ENCODE measurements around the gene SPRED1.

DNA sequence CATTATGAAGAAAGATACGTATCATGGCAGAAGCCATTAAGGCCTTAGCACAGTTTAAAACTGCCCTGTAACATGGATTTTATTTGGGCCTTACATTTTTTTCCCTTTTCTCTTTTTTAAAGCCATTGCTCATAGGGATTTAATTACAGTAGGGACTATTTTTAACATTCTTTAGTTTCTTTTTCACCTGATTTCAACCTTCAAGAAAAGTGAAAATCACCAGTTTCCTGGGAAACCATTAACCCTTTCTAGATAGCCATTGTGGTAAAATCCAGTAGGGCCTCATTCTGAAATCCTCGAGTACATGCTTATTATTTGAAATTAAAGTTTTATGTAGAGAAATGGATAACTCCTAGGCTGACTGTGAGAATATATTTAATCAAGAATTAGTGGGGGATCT lies 3.1 kb downstream of the SPRED1 start:
- TF ChIP-seq, protein P1, sequence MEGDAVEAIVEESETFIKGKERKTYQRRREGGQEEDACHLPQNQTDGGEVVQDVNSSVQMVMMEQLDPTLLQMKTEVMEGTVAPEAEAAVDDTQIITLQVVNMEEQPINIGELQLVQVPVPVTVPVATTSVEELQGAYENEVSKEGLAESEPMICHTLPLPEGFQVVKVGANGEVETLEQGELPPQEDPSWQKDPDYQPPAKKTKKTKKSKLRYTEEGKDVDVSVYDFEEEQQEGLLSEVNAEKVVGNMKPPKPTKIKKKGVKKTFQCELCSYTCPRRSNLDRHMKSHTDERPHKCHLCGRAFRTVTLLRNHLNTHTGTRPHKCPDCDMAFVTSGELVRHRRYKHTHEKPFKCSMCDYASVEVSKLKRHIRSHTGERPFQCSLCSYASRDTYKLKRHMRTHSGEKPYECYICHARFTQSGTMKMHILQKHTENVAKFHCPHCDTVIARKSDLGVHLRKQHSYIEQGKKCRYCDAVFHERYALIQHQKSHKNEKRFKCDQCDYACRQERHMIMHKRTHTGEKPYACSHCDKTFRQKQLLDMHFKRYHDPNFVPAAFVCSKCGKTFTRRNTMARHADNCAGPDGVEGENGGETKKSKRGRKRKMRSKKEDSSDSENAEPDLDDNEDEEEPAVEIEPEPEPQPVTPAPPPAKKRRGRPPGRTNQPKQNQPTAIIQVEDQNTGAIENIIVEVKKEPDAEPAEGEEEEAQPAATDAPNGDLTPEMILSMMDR (IDR thresholded peaks at IDR 0.05), result no peak
- no peak for TF ChIP-seq POLR2A (IDR thresholded peaks at IDR 0.05)
